IPS-11a (cell line): ENCODE measurements around the gene PPARD.
"Not testable (repeated sequence)": the region's sequence is repeated elsewhere in the genome, so short reads cannot be mapped to it uniquely, and the experiment has no call there.

ENCODE experiments used
- H3K4me3 ChIP-seq: one replicate; pipeline ENCODE4 v1.5.1; 2013; ENCODE audit warnings: low read depth, low read length, control low read depth

Gene PPARD

GRCh38 chr6:35342258-35343091, at the start of gene PPARD:
PPARD (plus strand) TSS chr6:35342558; CDS start chr6:35411088, 68,530 bp downstream.
- H3K4me3 ChIP-seq = peak within 1 kb of the TSS; percentile 78

- H3K4me3 ChIP-seq = no peak overlapping the region
Observed at GRCh38 chr6:35293681-35294080, 48.7 kb upstream of the PPARD start.

GRCh38 chr6:35294308-35294945, 47.9 kb upstream of the PPARD start:
- H3K4me3 ChIP-seq = no peak overlapping the region

GRCh38 chr6:35295036-35295435, 47.3 kb upstream of the PPARD start:
- H3K4me3 ChIP-seq = no peak overlapping the region

- H3K4me3 ChIP-seq = no peak overlapping the region
Observed at GRCh38 chr6:35295521-35296315, 46.6 kb upstream of the PPARD start.

- no peak overlapping the region for H3K4me3 ChIP-seq
Observed at GRCh38 chr6:35296931-35297600, 45.3 kb upstream of the PPARD start.

- no peak within 1 kb of the TSS for H3K4me3 ChIP-seq
Observed at GRCh38 chr6:35297601-35298481, 44.5 kb upstream of the PPARD start, which contains the start of gene DEF6. DEF6 (plus strand) TSS chr6:35297818; CDS start chr6:35297857, 39 bp downstream.

GRCh38 chr6:35298625-35299140, 43.7 kb upstream of the PPARD start:
- no peak overlapping the region for H3K4me3 ChIP-seq

- no peak overlapping the region for H3K4me3 ChIP-seq
Observed at GRCh38 chr6:35299674-35300073, 42.7 kb upstream of the PPARD start.

- no peak overlapping the region for H3K4me3 ChIP-seq
Observed at GRCh38 chr6:35300848-35301247, 41.5 kb upstream of the PPARD start.

GRCh38 chr6:35302604-35303241, 39.6 kb upstream of the PPARD start:
- no peak overlapping the region for H3K4me3 ChIP-seq

GRCh38 chr6:35304299-35304698, 38.1 kb upstream of the PPARD start:
- no peak overlapping the region for H3K4me3 ChIP-seq

GRCh38 chr6:35305117-35305516, 37.2 kb upstream of the PPARD start:
- H3K4me3 ChIP-seq = no peak overlapping the region

- H3K4me3 ChIP-seq = not testable (repeated sequence)
Observed at GRCh38 chr6:35307138-35307537, 35.2 kb upstream of the PPARD start.

GRCh38 chr6:35308543-35308942, 33.8 kb upstream of the PPARD start:
- H3K4me3 ChIP-seq = not testable (repeated sequence)

- no peak overlapping the region for H3K4me3 ChIP-seq
Observed at GRCh38 chr6:35309611-35310264, 32.6 kb upstream of the PPARD start.

- no peak overlapping the region for H3K4me3 ChIP-seq
Observed at GRCh38 chr6:35310265-35310831, 32.0 kb upstream of the PPARD start.

GRCh38 chr6:35311390-35312075, 30.8 kb upstream of the PPARD start:
- H3K4me3 ChIP-seq = no peak overlapping the region
